GM12892 (cell line): ENCODE results near the gene ZNHIT6.

Source experiments
- POLR2A ChIP-seq: IDR thresholded peaks from 2 replicates; pipeline ENCODE4 v1.6.1; 2011; ENCODE audit warnings: low read depth, low read length, control low read depth
- POLR2AphosphoS5 ChIP-seq: IDR thresholded peaks from 2 replicates; pipeline ENCODE4 v1.6.1; 2011; ENCODE audit warnings: low read depth, low read length, control low read depth
- TAF1 ChIP-seq: IDR thresholded peaks from 2 replicates; pipeline ENCODE4 v1.6.1; 2011; ENCODE audit warnings: low read depth, mild to moderate bottlenecking, control low read depth, low read length, borderline replicate concordance

- TF ChIP-seq POLR2A (no peak), POLR2AphosphoS5 (no peak), TAF1 (no peak)
Measured at GRCh38 chr1:85611425-85611824, 96.8 kb downstream of the ZNHIT6 start.
